Activated CD4-positive, alpha-beta T cell treated with anti-CD3 and anti-CD28 coated beads, Interleukin-2, amount 10 ng/mL, durations not matched to agents 24 days and 14 days (primary cell): ENCODE results near the gene TRIM58. TPM values are rescaled to one million over a fixed set of nuclear protein-coding genes. Genes with fewer than 3 reads are reported as not detected.

Experiments used
- DNase-seq: peaks from one replicate; pipeline ENCODE4 v3.0.0; 2022
- H3K27ac Mint-ChIP-seq: one replicate; pipeline ENCODE4 v1.8.0; 2022; ENCODE audit warnings: mild to moderate bottlenecking, mixed read lengths
- H3K27me3 Mint-ChIP-seq: one replicate; pipeline ENCODE4 v1.8.0; 2022; ENCODE audit warnings: mixed read lengths
- H3K36me3 Mint-ChIP-seq: one replicate; pipeline ENCODE4 v1.8.0; 2022; ENCODE audit warnings: low read depth, mild to moderate bottlenecking, mixed read lengths
- H3K4me1 Mint-ChIP-seq: one replicate; pipeline ENCODE4 v1.8.0; 2021; ENCODE audit warnings: mixed read lengths
- H3K4me3 Mint-ChIP-seq: one replicate; pipeline ENCODE4 v1.8.0; 2022; ENCODE audit warnings: mild to moderate bottlenecking, moderate library complexity, mixed read lengths
- H3K9me3 Mint-ChIP-seq: one replicate; pipeline ENCODE4 v1.8.0; 2021; ENCODE audit warnings: mixed read lengths
- intact Hi-C: fragments of 100-400 bp; cut with micrococcal nuclease; formaldehyde crosslinking; loops from one replicate; pipeline ENCODE4 v1.15.1; 2023
- total RNA-seq: library from RNA; stranded (reverse); gene quantifications from 2 replicates; pipeline ENCODE4 v1.2.3, GENCODE V29; 2022

The TRIM58 gene
- total RNA-seq, 1 donor from 2014 or later, result 0.23 TPM

DNA sequence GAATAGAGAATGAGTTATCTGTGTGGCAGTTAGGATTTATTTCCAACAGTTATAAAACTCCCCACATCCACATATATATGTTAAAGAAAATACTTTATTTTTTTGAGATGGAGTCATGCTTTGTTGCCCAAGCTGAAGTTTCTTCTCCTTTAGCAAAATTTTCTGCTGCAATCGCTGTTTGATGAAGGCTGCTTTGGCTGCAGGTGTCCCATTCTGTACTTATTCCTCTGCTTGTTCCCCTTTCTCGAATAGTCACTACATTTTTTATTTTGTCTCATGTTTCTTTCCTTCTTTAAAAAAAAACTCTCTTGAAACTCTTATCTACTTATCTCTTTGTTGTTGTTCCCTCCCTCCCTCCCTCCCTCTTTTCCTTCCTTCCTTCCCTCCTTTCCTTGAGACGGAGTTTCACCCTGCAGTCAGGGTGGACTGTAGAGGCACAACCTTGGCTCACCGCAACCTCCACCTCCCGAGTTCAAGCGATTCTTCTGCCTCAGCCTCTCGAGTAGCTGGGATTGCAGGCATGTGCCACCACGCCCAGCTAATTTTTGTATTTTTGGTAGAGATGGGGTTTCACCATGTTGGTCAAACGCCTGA is 49.0 kb downstream of the TRIM58 start:
- H3K9me3 Mint-ChIP-seq, result peaks cover 10% of the 10 kb centered on the region
- H3K36me3 Mint-ChIP-seq, result no peaks in the 10 kb centered on the region
- H3K27ac Mint-ChIP-seq, result peak overlapping the region; percentile 90
- peaks cover 23% of the 10 kb centered on the region for H3K4me1 Mint-ChIP-seq
- intact Hi-C loops, result loop anchor here (5.0 to 10.0 kb wide), 2 partner anchors 49 to 501 kb away; partner anchors contain the start of gene TRIM58
- H3K27me3 Mint-ChIP-seq, result peaks cover 5% of the 10 kb centered on the region
- no peak for DNase-seq
- peak overlapping the region; percentile 80 for H3K4me3 Mint-ChIP-seq

DNA sequence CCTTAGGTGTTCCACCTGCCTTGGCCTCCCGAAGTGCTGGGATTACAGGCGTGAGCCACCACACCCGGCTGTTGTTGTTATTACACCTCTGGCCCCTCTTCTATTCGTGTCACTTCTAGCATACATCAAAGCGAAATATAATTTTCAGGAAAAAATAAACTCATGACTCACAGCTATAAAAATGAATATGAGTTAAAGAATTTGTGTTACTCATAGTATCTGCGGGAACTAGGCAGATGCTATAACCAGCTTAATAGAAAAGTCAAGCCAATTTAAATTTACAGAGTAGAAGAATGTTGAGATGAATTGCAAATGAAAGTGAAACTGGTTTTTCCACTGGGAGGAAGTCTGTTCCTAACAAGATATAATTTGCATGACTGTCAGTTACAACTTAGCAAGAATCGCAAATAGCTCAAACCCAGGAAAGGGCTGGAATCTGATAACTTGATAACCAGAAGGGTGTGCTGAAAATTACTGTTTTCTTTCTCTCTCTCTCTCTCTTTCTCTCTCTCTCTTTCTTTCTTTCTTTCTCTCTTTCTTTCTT is 49.6 kb downstream of the TRIM58 start:
- Mint-ChIP-seq H3K27ac (peak overlapping the region; percentile 90), H3K27me3 (peaks cover 5% of the 10 kb centered on the region), H3K4me3 (peak overlapping the region; percentile 80), H3K36me3 (no peaks in the 10 kb centered on the region), H3K9me3 (peaks cover 10% of the 10 kb centered on the region), H3K4me1 (peaks cover 23% of the 10 kb centered on the region)
- intact Hi-C loops, result loop anchor here (5.0 to 10.0 kb wide), 2 partner anchors 49 to 502 kb away; partner anchors contain the start of gene TRIM58
- DNase-seq, result peak; percentile 58

DNA sequence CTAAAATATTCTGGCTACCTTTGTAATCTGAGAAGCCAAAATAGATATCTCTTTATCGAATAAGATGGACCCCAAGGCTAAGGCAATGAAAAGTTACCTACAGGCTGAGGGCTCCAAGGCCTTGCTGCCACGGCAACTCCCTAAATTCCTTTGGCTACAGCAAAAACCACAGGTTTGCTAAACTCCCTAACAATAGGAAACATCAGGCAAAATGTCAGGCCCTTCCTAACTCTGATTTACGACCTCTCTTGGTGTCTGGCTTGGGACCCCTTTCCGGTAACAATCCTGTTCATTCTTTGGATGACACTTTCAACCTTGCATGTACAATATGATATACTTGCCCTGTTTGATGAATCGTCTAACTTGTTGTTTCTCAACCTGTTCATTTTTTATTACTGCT is 51.8 kb downstream of the TRIM58 start:
- H3K27ac Mint-ChIP-seq, result no peak overlapping the region
- H3K27me3 Mint-ChIP-seq, result peaks cover 4% of the 10 kb centered on the region
- H3K36me3 Mint-ChIP-seq, result no peaks in the 10 kb centered on the region
- H3K4me1 Mint-ChIP-seq, result peaks cover 23% of the 10 kb centered on the region
- intact Hi-C loops, result loop anchor here (5.0 to 10.0 kb wide), 2 partner anchors 51 to 504 kb away; partner anchors contain the start of gene TRIM58
- DNase-seq, result no peak
- H3K9me3 Mint-ChIP-seq, result peaks cover 10% of the 10 kb centered on the region
- H3K4me3 Mint-ChIP-seq, result no peak overlapping the region

DNA sequence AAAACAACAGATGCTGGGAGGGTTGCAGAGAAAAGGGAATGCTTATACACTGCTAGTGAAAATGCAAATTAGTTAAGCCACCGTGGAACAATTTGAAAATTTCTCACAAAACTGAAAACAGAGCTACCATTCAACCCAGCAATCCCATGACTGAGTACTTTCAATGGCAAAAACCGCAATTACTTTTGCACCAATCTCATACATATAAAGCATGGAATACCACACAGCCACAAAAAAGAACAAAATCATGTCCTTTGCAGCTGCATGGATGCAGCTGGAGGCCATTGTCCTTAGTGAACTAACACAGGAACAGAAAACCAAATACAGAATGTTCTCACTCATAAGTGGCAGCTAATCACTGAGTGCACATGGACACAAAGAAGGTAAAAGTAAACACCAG is 56.8 kb downstream of the TRIM58 start:
- H3K4me1 Mint-ChIP-seq, result no peaks in the 10 kb centered on the region
- no peaks in the 10 kb centered on the region for H3K36me3 Mint-ChIP-seq
- intact Hi-C loops, result no loop called here

DNA sequence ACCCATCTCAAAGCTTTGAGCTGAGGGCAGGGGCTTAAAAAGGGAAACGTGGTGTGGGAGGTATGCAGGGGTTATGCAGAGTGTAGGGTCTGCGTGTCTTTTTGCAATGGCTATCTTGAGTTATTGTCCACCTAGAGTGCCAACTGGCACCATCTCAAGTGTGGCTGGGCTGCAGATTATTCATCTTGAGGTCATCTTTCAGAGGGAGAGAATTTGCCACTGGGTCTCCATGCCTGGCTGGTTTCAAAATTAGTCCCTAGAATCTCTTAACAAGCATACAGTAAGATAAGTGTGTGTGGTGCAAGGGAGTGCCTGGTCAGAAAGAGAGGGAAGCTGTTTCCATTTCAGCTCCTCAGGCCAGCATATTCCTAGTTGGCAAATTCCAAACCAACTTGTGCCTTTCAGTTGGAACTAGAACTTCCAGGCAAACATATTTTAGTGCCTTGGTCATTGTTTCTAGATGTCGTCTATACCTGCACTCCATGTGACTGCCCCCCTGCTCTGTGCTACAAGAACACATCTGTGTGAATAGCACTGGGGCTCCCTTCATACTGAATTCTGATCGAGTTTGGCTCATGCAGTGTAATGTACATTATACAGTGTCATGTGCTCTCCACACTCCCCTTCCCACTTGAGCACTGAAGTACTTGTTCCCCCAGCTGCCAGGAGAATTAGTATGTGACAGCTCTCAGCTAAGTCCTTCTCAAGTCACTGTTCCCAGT is 58.1 kb downstream of the TRIM58 start:
- Mint-ChIP-seq H3K27me3 (no peaks in the 10 kb centered on the region), H3K27ac (no peak overlapping the region), H3K9me3 (peaks cover 2% of the 10 kb centered on the region), H3K4me1 (no peaks in the 10 kb centered on the region), H3K4me3 (no peak overlapping the region), H3K36me3 (no peaks in the 10 kb centered on the region)
- DNase-seq, result no peak
- intact Hi-C loops, result no loop called here

More for the DNA sequence above, 56.8 kb downstream of the TRIM58 start:
- DNase-seq, result no peak
- H3K4me3 Mint-ChIP-seq, result no peak overlapping the region
- no peak overlapping the region for H3K27ac Mint-ChIP-seq
- H3K27me3 Mint-ChIP-seq, result no peaks in the 10 kb centered on the region
- H3K9me3 Mint-ChIP-seq, result peaks cover 4% of the 10 kb centered on the region

DNA sequence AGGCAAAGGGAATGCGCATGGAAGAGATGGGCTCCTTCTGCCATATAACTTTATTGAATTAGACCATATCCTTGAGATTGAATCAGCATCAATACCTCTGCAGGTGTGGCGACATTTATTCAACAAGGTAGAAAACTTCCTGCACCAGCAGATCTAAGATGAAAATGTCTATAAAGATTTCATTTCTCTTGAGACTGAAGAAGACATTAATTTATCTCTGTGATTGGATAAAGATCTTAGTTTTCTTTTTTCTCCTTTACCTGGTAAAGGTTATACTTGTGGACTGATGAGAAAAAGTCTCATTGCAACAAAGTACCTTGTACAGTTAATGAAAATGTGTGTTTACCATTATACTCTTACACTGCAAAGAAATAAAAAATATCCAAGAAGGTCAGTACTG is 63.0 kb downstream of the TRIM58 start, which contains the start of gene OR2T8:
Gene OR2T8, plus strand, starts transcription at position 301 of the 400 bp plus-strand sequence. CDS start 766 bp downstream, outside the sequence.
- no peak for DNase-seq
- Mint-ChIP-seq H3K27ac (no peak within 1 kb of the TSS), H3K4me3 (no peak within 1 kb of the TSS), H3K9me3 (no peaks in the 10 kb centered on the region), H3K27me3 (no peaks in the 10 kb centered on the region), H3K4me1 (no peaks in the 10 kb centered on the region), H3K36me3 (no peaks in the 10 kb centered on the region)
- intact Hi-C loops, result no loop called here

DNA sequence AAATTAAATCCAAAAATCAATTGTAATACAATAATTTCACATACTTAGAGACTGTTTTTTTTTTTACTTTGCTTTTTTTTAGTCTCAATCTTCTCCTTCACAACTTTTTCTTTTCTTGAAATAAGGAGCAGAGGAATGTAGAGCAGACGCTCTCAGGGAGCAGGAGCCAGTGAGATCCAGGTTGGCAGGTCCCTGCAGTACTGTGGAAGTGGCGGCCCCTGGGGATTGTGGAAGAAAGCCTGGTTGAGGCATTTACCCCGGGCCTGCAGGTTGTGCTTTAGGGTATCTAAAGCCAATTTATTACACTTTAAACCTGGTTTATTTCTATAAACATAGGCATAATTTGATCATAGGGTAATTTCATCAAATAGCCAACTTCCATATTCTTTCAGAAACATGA is 67.0 kb downstream of the TRIM58 start:
- no peak for DNase-seq
- Mint-ChIP-seq H3K9me3 (no peaks in the 10 kb centered on the region), H3K4me1 (no peaks in the 10 kb centered on the region), H3K4me3 (no peak overlapping the region), H3K27me3 (no peaks in the 10 kb centered on the region), H3K36me3 (no peaks in the 10 kb centered on the region), H3K27ac (no peak overlapping the region)
- intact Hi-C loops, result no loop called here

DNA sequence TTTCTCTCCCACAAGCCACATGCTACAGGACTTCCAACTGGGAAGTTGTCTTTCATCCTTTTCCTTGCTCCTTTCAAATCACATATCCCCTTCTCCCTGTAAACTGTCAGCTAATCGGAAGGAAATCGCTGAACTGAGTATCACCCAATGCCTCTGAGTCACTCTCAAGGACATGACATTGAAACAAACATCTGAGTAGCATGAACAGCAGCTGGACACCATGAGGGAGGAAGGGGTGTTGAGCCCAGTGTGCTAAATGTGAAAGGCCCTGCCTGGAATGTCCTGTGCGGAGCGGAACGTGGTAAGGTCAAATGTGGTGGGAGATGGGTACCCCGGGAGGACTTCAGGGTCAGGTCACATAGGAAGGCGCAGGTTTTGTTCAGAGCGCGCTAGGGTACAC is 67.9 kb downstream of the TRIM58 start, which contains the start of gene OR2AJ1:
Gene OR2AJ1, plus strand, starts transcription at position 22 of the 400 bp plus-strand sequence. CDS start 8,880 bp downstream, outside the sequence.
- Mint-ChIP-seq H3K4me1 (no peaks in the 10 kb centered on the region), H3K4me3 (no peak within 1 kb of the TSS), H3K36me3 (no peaks in the 10 kb centered on the region), H3K27me3 (no peaks in the 10 kb centered on the region), H3K27ac (no peak within 1 kb of the TSS), H3K9me3 (no peaks in the 10 kb centered on the region)
- DNase-seq, result no peak
- intact Hi-C loops, result no loop called here

Other genes with a start within 250 kb of the TRIM58 start
- not detected in 2 replicates for gene OR13G1, start 177.4 kb upstream of the TRIM58 start, total RNA-seq
- gene OR6F1, start 140.5 kb upstream of the TRIM58 start, total RNA-seq, result not detected in 2 replicates
- not detected in 2 replicates for gene OR14K1, start 118.6 kb upstream of the TRIM58 start, total RNA-seq
- gene OR14A2, start 109.0 kb upstream of the TRIM58 start, total RNA-seq, result not detected in 2 replicates
- not detected in 2 replicates for gene OR1C1, start 96.6 kb upstream of the TRIM58 start, total RNA-seq
- not detected in 2 replicates for gene OR14A16, start 33.1 kb upstream of the TRIM58 start, total RNA-seq
- gene OR11L1, start 15.3 kb upstream of the TRIM58 start, total RNA-seq, result not detected in 2 replicates
- gene OR2W3, start 38.4 kb downstream of the TRIM58 start, total RNA-seq, result 0.21 TPM in 1 of 2 replicates, not detected in the other
- gene OR2T8, start 63.1 kb downstream of the TRIM58 start, total RNA-seq, result not detected in 2 replicates
- gene OR2AJ1, start 67.7 kb downstream of the TRIM58 start, total RNA-seq, result not detected in 2 replicates
- not detected in 2 replicates for gene OR2L8, start 91.7 kb downstream of the TRIM58 start, total RNA-seq
- not detected in 2 replicates for gene OR2AK2, start 108.0 kb downstream of the TRIM58 start, total RNA-seq
- not detected in 2 replicates for gene OR2L5, start 156.5 kb downstream of the TRIM58 start, total RNA-seq
- gene OR2L2, start 172.9 kb downstream of the TRIM58 start, total RNA-seq, result 0.07 TPM in 2 replicates
- not detected in 2 replicates for gene OR2L3, start 189.6 kb downstream of the TRIM58 start, total RNA-seq
- gene OR2L13, start 238.0 kb downstream of the TRIM58 start, total RNA-seq, result not detected in 2 replicates